PFSK-1 (cell line): ENCODE measurements around the gene ZBED2.

Experiments
- FOXP2 ChIP-seq: optimal IDR thresholded peaks from 2 replicates; pipeline ENCODE3; 2011; ENCODE audit warnings: borderline replicate concordance, control low read depth, inconsistent platforms; ENCODE audit not compliant: insufficient read depth; ENCODE audit errors: extremely low read length, extremely low read depth
- POLR2AphosphoS5 ChIP-seq: IDR thresholded peaks from 2 replicates; pipeline ENCODE4 v1.6.1; 2012; ENCODE audit warnings: low read depth, mild to moderate bottlenecking, control low read depth, low read length, moderate library complexity
- SIN3A ChIP-seq: IDR thresholded peaks from 2 replicates; pipeline ENCODE4 v1.6.1; 2012; ENCODE audit warnings: mild to moderate bottlenecking, low read length, moderate library complexity, borderline replicate concordance; ENCODE audit not compliant: insufficient read depth
- TAF1 ChIP-seq: IDR thresholded peaks from 2 replicates; pipeline ENCODE4 v1.6.1; 2012; ENCODE audit warnings: low read length, control low read depth, borderline replicate concordance; ENCODE audit not compliant: insufficient read depth
- TF ChIP-seq, protein P1 (sequence below), 2 experiments: IDR thresholded peaks; 2 replicates each; pipeline versions ENCODE4 v1.6.1 to v1.8.0; 2011 to 2012; ENCODE audit warnings: low read depth in 2 of 2, low read length in 2 of 2, control low read depth in 1 of 2, inconsistent platforms in 1 of 2, mild to moderate bottlenecking in 1 of 2, moderate library complexity in 1 of 2; ENCODE audit not compliant: insufficient read depth in 1 of 2

ZBED2 gene

DNA sequence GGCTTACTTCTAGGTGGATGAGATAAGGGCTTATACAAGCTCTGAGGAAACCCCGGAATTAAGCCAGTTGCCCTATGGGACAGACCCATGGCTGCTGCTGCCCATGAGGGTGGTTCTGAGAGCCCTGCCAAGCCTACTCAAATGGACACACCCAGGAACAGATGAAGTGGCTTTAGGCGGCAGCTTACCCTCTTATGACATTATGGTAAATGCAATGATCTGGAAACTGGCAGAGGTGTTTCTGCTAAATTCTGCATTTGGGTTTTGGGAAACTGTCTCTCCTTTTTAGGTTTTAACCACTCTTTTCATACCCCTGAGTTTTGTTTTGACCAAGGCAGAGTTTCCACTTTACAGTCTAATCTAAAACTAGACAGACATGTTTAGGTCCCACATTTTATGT lies 9.0 kb upstream of the ZBED2 start:
- no peak for TF ChIP-seq FOXP2

- TF ChIP-seq POLR2AphosphoS5 (no peak), FOXP2 (no peak), SIN3A (no peak), TAF1 (no peak)
- TF ChIP-seq, protein P1, sequence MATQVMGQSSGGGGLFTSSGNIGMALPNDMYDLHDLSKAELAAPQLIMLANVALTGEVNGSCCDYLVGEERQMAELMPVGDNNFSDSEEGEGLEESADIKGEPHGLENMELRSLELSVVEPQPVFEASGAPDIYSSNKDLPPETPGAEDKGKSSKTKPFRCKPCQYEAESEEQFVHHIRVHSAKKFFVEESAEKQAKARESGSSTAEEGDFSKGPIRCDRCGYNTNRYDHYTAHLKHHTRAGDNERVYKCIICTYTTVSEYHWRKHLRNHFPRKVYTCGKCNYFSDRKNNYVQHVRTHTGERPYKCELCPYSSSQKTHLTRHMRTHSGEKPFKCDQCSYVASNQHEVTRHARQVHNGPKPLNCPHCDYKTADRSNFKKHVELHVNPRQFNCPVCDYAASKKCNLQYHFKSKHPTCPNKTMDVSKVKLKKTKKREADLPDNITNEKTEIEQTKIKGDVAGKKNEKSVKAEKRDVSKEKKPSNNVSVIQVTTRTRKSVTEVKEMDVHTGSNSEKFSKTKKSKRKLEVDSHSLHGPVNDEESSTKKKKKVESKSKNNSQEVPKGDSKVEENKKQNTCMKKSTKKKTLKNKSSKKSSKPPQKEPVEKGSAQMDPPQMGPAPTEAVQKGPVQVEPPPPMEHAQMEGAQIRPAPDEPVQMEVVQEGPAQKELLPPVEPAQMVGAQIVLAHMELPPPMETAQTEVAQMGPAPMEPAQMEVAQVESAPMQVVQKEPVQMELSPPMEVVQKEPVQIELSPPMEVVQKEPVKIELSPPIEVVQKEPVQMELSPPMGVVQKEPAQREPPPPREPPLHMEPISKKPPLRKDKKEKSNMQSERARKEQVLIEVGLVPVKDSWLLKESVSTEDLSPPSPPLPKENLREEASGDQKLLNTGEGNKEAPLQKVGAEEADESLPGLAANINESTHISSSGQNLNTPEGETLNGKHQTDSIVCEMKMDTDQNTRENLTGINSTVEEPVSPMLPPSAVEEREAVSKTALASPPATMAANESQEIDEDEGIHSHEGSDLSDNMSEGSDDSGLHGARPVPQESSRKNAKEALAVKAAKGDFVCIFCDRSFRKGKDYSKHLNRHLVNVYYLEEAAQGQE (IDR thresholded peaks at IDR 0.05; ENCODE audit: insufficient read depth in 1 of 2, low read depth in 2 of 2, low read length in 2 of 2) = no peak
Observed at GRCh38 chr3:111603679-111604078, 8.5 kb upstream of the ZBED2 start.

DNA sequence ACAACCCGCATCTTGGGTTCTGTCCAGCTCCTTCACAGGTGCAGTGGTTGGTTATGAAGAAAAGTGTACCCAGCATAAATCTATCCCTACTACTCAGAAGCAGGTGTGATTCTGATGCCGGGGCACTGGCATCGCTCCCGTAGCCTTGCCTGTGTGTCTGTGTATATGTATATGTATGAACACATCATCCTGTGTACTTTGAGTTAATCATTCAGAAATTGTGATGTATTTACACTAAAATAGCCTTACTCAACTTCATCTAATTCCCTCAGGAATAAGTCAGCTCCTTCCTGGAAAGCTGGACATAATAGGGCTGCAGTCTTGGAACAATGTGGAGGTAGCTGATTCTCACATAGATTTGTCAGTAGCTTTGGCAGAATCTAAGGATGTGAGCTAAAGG lies 6.7 kb upstream of the ZBED2 start:
- TF ChIP-seq SIN3A = no peak
- TF ChIP-seq, protein P1 (IDR thresholded peaks at IDR 0.05; ENCODE audit: insufficient read depth in 1 of 2, low read depth in 2 of 2, low read length in 2 of 2) = no peak
- no peak for TF ChIP-seq TAF1
- TF ChIP-seq POLR2AphosphoS5 = no peak
- no peak for TF ChIP-seq FOXP2

GRCh38 chr3:111598552-111598951 lies 3.4 kb upstream of the ZBED2 start:
- no peak for TF ChIP-seq TAF1

GRCh38 chr3:111598139-111598538 lies 3.0 kb upstream of the ZBED2 start:
- no peak for TF ChIP-seq POLR2AphosphoS5
- TF ChIP-seq, protein P1 (IDR thresholded peaks at IDR 0.05; ENCODE audit: insufficient read depth in 1 of 2, low read depth in 2 of 2, low read length in 2 of 2) = no peak
- no peak for TF ChIP-seq SIN3A
- TF ChIP-seq TAF1 = no peak
- TF ChIP-seq FOXP2 = no peak

DNA sequence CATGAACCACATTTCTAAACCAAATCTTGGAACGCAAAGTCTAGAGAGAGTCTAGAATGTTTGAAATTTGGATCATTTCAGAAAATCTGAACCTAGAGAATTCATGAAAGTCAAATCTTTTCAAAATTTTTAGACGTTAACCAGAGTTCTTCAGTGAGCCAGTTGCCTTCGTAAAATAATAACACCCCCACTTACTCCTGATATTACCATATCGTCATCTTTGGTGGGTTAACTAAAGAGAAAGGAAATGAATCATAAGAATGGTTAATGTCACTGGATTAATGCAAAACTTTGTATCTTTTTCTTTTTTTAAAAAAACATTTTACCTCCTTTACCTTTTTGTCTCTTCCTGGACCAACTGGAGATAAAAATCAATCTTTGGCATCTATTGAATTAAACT lies 1.2 kb upstream of the ZBED2 start:
- no peak for TF ChIP-seq FOXP2
- TF ChIP-seq, protein P1 (IDR thresholded peaks at IDR 0.05; ENCODE audit: insufficient read depth in 1 of 2, low read depth in 2 of 2, low read length in 2 of 2) = no peak
- no peak for TF ChIP-seq TAF1
- no peak for TF ChIP-seq SIN3A
- TF ChIP-seq POLR2AphosphoS5 = no peak
